Activated CD8-positive, alpha-beta memory T cell treated with anti-CD3 and anti-CD28 coated beads for 24 hours (primary cell): ENCODE data around the gene RAD51B.

Experiments used
- DNase-seq: peaks from one replicate; pipeline ENCODE4 v3.0.0-alpha.2; 2020

Gene RAD51B

DNA sequence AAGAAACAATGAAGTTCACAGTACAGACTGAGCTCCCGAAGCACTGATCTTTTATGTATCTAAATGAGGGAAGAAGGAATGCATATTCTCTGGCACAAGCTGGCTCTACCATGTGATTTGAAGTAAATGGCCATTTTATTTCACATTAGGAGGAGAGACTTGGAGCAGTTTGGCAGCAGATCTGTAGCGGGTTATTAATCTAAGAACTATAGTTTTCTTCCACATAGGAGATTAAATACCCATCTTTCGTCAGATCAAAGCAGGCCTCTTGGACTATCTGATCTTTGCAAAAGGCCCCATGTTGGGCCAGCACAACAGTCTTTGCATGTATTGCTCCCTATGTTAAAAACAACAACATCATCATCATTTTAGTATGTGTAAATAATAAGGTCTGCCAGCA is 495.5 kb downstream of the RAD51B start:
- no peak for DNase-seq

DNA sequence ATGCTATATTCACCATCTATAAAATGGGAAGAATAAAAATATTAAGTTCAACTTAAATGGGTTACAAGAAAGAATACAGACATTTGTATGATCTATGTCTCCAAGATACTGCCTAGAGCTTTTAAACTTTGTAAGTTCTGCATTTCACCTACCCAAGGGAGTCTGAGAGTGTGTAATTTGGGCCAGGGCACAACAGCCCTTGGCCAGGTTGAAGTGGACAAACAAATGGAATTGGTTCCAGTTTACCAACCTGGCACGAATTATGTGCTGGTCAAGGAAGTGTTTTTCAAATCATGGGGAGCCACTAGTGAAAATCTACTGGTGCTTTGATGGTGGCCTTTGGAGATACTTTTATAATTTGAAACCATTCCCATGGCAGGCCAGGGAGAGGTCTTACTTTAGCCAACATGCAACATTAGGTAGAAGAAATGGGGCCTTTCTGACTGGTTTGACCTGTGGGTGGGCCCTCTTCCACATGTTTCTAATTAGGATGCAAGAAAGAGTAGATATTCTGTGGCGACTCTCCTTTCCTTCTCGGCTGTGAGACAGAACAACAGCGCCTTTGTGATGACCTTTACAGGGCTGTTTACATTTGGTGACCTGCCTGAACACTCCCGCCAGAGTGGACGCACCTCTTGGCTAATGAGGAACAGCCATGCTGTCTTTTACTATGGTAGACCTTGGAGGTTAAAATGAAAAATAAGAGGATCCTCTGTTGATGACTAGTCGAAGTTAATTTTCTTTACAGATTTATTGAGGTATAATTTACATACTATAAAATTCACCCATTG is 496.7 kb downstream of the RAD51B start:
- DNase-seq, result no peak

DNA sequence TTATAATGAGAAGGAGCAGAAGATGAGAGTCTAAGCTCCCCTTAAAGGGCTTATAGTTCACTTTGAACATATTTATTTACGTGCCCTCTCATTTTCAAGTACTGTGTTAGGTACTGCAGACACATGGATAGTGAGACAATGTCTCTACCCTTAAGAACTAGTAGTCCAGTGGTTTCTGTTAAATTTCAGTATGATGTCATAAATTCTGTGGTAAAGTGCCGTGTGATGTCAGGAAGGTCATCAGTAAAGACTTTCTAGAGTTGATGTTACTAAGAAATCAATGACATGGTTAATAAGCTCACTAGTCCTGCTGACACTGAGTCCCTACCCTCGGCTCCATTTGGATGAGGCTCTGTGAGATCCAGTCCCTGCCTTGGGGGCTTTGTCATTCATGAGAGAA is 497.7 kb downstream of the RAD51B start:
- DNase-seq, result no peak

- no peak for DNase-seq
Observed at GRCh38 chr14:68318828-68319227, 499.2 kb downstream of the RAD51B start.

DNA sequence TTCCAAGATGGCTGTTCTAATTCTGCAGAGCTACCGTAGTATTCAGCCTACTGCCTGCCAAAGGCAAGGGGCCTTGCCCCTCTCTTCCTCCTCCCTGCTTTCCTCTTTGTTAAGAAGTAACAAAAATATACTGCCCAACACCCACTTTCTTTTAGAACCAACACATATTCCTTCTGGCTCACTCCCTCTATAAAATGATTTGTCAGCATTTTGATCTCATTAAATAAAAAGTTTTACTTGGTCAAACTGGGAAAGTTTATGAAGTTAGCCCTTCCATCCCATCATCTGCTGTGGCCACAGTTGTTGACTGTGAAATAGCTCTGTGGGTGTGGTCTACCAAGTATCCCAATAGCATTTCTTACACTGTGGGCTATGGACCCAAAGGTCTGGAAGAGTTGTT is 500.9 kb downstream of the RAD51B start:
- no peak for DNase-seq

- no peak for DNase-seq
Observed at GRCh38 chr14:68322940-68323620, 503.5 kb downstream of the RAD51B start.

DNA sequence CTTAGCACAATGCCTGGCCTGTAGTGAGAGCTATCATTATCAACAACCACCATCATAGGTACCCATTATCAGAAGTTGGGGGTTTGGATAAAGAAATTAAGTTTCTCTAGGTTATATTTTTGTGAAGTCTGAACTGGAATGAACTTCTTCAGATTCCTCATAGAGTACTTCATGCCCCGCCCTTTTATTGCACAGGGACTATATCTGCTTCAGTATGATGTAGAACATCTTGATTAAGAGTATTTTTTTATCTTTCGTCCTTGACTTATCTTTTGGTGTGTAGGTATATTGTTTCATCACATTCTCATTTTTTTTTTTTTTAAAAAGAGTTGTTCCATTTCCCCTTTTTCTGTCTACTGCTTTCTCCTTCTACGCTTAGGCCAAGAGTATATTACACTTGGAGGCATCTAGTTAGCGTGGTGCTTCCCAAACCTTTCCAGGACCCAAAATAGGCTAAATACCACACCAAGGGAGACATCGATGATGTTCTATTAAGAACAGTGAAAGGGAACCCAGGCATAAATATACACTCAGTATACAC is 505.8 kb downstream of the RAD51B start:
- DNase-seq, result no peak

- DNase-seq, result no peak
Observed at GRCh38 chr14:68327231-68327630, 507.7 kb downstream of the RAD51B start.

DNA sequence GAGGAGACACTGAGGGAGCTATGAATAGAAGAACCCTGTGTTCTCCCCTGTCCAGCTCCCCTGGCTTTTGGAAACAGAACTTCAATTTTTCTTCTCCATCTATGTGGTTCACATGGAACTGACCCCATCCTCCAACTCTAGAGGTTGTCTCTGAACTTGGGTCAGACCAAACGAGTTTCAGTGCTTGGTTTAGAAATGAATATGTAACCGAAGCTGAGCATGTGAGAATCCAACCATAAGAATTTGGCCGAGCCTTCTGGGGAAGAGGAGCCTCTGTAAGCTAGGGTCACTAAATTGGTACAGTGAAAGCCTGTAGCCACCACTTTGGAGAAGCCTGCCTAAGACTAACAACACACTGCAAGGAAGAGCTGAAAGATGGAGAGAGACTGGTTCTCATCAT is 508.9 kb downstream of the RAD51B start:
- no peak for DNase-seq

DNA sequence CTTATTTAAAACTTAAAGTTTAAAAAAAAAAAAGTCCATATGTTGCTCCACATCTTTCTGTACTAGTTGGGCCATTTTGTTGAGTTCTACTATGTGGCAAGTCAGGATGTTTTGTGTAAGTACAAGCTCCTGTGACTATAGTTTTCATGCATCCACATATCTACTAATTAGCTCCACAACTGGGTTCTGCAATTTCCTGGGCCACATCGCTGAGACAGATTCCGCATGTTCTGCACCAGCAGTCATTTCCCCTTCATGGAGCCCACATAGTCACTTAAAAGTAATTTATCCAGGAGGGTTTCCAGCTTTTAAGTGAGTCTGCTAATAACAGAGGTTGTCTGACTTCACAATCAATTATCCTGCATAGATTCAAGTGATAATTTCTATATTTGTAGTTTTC is 511.8 kb downstream of the RAD51B start:
- no peak for DNase-seq

GRCh38 chr14:68331991-68332390 is 512.4 kb downstream of the RAD51B start:
- no peak for DNase-seq

- no peak for DNase-seq
Observed at GRCh38 chr14:68333262-68333661, 513.7 kb downstream of the RAD51B start.

DNA sequence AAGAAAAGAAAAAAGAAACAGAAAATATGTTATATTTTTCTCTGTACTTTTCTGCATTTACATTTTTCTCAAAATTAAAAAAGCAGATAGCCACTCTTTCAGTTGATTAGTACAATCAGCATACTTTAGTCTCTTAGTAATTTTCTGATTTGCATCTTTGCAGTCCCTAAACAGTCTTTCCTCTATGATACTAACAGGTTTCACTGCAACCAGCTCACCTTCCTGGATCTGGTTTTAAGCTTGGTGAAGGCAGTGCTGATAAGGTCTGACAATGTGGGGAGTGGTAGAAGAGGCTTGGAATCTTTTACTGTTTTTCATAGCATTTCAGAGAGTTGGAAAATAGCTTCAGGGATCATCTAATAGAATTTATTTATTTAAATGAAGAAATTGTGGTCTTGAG is 515.7 kb downstream of the RAD51B start:
- DNase-seq, result no peak

DNA sequence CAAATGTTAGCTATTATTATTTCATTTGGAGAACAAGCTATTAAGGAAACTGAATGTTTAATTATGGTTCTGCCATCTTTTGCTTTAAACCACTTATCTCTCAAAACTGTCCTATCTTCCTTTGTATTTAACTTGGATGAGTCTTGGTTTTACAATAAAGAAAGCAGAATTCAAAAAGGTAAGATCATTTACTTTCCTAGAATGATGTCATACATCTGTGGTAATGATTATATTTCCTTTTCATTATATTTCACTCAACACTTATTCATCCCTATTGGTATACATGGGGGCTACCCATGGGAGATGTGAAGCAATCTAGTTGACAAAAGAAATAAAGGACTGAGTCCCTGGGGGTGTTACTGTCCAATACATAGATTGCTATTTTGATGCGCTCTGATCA is 516.6 kb downstream of the RAD51B start:
- no peak for DNase-seq

GRCh38 chr14:68337279-68337678 is 517.7 kb downstream of the RAD51B start:
- no peak for DNase-seq

- DNase-seq, result no peak
Observed at GRCh38 chr14:68340262-68340661, 520.7 kb downstream of the RAD51B start.

DNA sequence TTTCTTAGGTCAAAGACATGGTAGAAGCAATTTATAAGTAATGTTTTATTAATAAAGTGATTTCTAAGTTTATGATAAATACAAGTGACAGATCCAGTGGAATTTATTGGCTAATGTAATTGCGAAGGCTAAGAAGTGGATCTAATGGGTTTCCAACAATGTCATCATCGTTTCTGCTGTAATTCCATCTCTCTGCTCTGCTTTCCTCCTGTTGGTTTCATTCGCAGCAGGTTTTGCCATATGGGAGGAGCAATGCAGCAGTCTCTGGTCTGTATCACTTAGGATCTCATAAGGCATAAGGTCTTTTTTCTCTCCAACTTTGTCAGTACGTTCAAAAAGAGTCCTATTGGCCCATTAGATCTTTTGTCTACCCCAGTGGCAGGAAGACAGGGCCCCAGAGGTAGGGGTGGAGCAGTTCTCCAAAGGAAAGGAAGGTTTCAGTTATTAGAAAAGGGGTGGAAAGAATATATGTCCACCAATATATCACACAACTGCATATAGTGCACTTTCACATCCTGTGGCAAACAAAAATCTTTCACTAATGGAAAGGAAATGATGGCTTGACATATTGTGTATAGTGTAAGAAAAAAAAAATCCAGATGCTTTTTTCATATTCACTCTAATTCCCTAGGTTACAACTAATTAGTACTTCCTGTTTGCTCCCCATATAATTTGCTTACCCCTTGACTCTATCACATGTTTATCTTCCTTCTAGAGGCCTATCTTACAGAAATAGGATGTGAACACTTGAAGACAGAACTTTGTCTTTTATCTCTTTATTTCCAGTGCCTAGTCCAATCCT is 522.0 kb downstream of the RAD51B start:
- DNase-seq, result no peak

GRCh38 chr14:68342216-68342763 is 522.7 kb downstream of the RAD51B start:
- no peak for DNase-seq

- DNase-seq, result no peak
Observed at GRCh38 chr14:68343534-68344118, 524.0 kb downstream of the RAD51B start.

DNA sequence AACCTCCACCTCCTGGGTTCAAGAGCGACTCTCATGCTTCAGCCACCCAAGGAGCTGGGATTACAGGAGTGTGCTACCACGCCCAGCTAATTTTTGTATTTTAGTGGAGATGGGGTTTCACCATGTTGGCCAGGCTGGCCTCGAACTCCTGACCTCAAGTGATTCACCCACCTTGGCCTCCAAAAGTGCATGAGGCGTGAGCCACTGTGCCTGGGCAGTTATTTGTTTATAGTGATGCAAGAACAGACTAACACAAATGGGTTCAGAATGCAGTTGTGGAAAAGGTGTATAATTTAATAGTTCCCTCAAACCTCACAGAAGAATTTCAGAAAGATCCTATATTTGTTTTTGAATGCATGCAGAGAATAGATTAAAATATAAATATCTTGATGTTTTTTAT is 526.2 kb downstream of the RAD51B start:
- no peak for DNase-seq

GRCh38 chr14:68346556-68347343 is 527.2 kb downstream of the RAD51B start:
- DNase-seq, result no peak
